Suprapubic skin (tissue), 4 donors: Measurements from ENCODE around the gene EHD4. TPM values are rescaled to one million over a fixed set of nuclear protein-coding genes. Genes with fewer than 3 reads are reported as not detected.

Experiments
- DNase-seq, 2 donors: peaks; one replicate each; pipeline ENCODE4 v3.0.0-alpha.2; 2019; ENCODE audit warnings: low spot score in 2 of 2
- H3K27ac ChIP-seq: fragments of 200-600 bp; sonication (generic); one replicate; pipeline ENCODE4 v1.5.1; 2019
- H3K27me3 ChIP-seq: fragments of 200-600 bp; sonication (generic); one replicate; pipeline ENCODE4 v1.5.1; 2019
- H3K36me3 ChIP-seq: fragments of 200-600 bp; sonication (generic); one replicate; pipeline ENCODE4 v1.5.1; 2019
- H3K4me1 ChIP-seq: fragments of 200-600 bp; sonication (generic); one replicate; pipeline ENCODE4 v1.5.1; 2019
- H3K4me3 ChIP-seq: fragments of 200-600 bp; sonication (generic); one replicate; pipeline ENCODE4 v1.5.1; 2019; ENCODE audit warnings: mild to moderate bottlenecking
- H3K9me3 ChIP-seq: fragments of 200-600 bp; sonication (generic); one replicate; pipeline ENCODE4 v1.5.1; 2019
- EP300 ChIP-seq: sonication (generic); formaldehyde crosslinking; IDR thresholded peaks from one replicate; pipeline ENCODE4 v1.6.1; 2017; ENCODE audit warnings: antibody characterized with exemption
- POLR2A ChIP-seq, 2 donors: fragments of 450-650 bp; IDR thresholded peaks; one replicate each; pipeline ENCODE4 v1.6.1; 2017; ENCODE audit warnings: antibody characterized with exemption in 2 of 2, mild to moderate bottlenecking in 2 of 2, moderate library complexity in 2 of 2
- POLR2AphosphoS5 ChIP-seq, 3 donors: sonication (generic); formaldehyde crosslinking; IDR thresholded peaks; one replicate each; pipeline ENCODE4 v1.6.1; 2017; ENCODE audit warnings: antibody characterized with exemption in 3 of 3
- WGBS: methylation state at CpG from one replicate; pipeline ENCODE4 v1.1.5; 2018; 5-methylcytosine and 5-hydroxymethylcytosine counted together
- total RNA-seq, 4 donors: library from RNA; depleted of rRNA; stranded (reverse); fragments of >200 nt; gene quantifications; one replicate each; pipeline ENCODE4 v1.1.0, GENCODE V29; 2016
- TF ChIP-seq, protein P1 (sequence below), 2 donors: fragments of 200-600 bp in 1 of 2; fragments of 450-650 bp in 1 of 2; sonication (generic) in 1 of 2; IDR thresholded peaks; one replicate each; pipeline ENCODE4 v1.5.1; 2016 to 2019; ENCODE audit warnings: antibody characterized with exemption in 2 of 2, mild to moderate bottlenecking in 1 of 2, moderate library complexity in 1 of 2

The EHD4 gene
- total RNA-seq, 4 donors from 2014 or later: 16.0 to 31.4 (median 20.9) TPM

DNA sequence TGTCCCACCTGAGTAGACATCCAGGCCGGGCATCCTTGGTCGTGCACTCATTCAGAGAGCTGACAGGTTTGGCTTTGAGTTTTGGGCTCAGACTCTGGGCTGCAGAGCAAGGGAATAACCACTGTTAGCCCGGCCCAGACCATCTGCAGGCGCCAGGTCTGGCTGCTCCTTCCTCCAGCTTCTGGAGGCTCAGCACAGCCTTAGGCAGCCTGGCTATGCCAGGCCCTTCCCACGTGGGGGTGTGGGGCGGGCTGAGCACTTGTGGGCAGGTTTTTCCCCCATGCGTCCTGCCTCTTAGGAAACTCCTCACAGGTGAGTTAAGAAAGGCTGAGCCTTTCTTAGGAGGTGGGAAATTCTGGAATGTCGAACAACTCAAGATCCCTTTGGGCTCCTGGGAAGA, 122.5 kb downstream of the EHD4 start:
- Histone ChIP-seq H3K27ac (peak overlapping the region; percentile 55), H3K4me3 (no peak overlapping the region), H3K9me3 (no peaks in the 10 kb centered on the region), H3K36me3 (peaks cover 39% of the 10 kb centered on the region), H3K27me3 (peaks cover 4% of the 10 kb centered on the region), H3K4me1 (peaks cover 44% of the 10 kb centered on the region)
- WGBS: 57% methylated on average over 5 of the region's 8 CpGs
- TF ChIP-seq, protein P1, sequence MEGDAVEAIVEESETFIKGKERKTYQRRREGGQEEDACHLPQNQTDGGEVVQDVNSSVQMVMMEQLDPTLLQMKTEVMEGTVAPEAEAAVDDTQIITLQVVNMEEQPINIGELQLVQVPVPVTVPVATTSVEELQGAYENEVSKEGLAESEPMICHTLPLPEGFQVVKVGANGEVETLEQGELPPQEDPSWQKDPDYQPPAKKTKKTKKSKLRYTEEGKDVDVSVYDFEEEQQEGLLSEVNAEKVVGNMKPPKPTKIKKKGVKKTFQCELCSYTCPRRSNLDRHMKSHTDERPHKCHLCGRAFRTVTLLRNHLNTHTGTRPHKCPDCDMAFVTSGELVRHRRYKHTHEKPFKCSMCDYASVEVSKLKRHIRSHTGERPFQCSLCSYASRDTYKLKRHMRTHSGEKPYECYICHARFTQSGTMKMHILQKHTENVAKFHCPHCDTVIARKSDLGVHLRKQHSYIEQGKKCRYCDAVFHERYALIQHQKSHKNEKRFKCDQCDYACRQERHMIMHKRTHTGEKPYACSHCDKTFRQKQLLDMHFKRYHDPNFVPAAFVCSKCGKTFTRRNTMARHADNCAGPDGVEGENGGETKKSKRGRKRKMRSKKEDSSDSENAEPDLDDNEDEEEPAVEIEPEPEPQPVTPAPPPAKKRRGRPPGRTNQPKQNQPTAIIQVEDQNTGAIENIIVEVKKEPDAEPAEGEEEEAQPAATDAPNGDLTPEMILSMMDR (IDR thresholded peaks at IDR 0.05): no peak
- TF ChIP-seq POLR2A (IDR thresholded peaks at IDR 0.05) (no peak), POLR2AphosphoS5 (IDR thresholded peaks at IDR 0.05) (no peak), EP300 (no peak)
- no peak for DNase-seq

- 43% methylated on average over 6 of the region's 6 CpGs for WGBS
- H3K27ac ChIP-seq: peak overlapping the region; percentile 55
- peaks cover 46% of the 10 kb centered on the region for H3K36me3 ChIP-seq
These were observed 123.2 kb downstream of the EHD4 start for GRCh38 chr15:41849204-41849603.

GRCh38 chr15:41848631-41849030, 123.7 kb downstream of the EHD4 start:
- no peak for DNase-seq
- no peak overlapping the region for H3K4me3 ChIP-seq
- H3K36me3 ChIP-seq: peaks cover 51% of the 10 kb centered on the region
- 72% methylated on average over 9 of the region's 10 CpGs for WGBS
- H3K27me3 ChIP-seq: peaks cover 4% of the 10 kb centered on the region
- TF ChIP-seq POLR2A (IDR thresholded peaks at IDR 0.05) (no peak), EP300 (no peak), POLR2AphosphoS5 (IDR thresholded peaks at IDR 0.05) (no peak)
- TF ChIP-seq, protein P1 (IDR thresholded peaks at IDR 0.05): no peak
- H3K4me1 ChIP-seq: peaks cover 44% of the 10 kb centered on the region
- H3K9me3 ChIP-seq: no peaks in the 10 kb centered on the region
- H3K27ac ChIP-seq: peak overlapping the region; percentile 55

More at GRCh38 chr15:41849204-41849603, 123.2 kb downstream of the EHD4 start:
- peaks cover 44% of the 10 kb centered on the region for H3K4me1 ChIP-seq
- TF ChIP-seq EP300: no peak
- no peak for TF ChIP-seq POLR2AphosphoS5 (IDR thresholded peaks at IDR 0.05)
- TF ChIP-seq, protein P1 (IDR thresholded peaks at IDR 0.05): no peak
- no peak for TF ChIP-seq POLR2A (IDR thresholded peaks at IDR 0.05)
- no peaks in the 10 kb centered on the region for H3K9me3 ChIP-seq
- DNase-seq: no peak
- peaks cover 4% of the 10 kb centered on the region for H3K27me3 ChIP-seq
- H3K4me3 ChIP-seq: no peak overlapping the region

- Histone ChIP-seq H3K27me3 (peaks cover 4% of the 10 kb centered on the region), H3K9me3 (no peaks in the 10 kb centered on the region), H3K27ac (no peak overlapping the region), H3K4me1 (peaks cover 44% of the 10 kb centered on the region), H3K4me3 (no peak overlapping the region), H3K36me3 (peaks cover 58% of the 10 kb centered on the region)
- no peak for DNase-seq
- TF ChIP-seq, protein P1 (IDR thresholded peaks at IDR 0.05): no peak
- TF ChIP-seq POLR2A (IDR thresholded peaks at IDR 0.05) (no peak), POLR2AphosphoS5 (IDR thresholded peaks at IDR 0.05) (no peak), EP300 (no peak)
- 90% methylated on average over 7 of the region's 9 CpGs for WGBS
These were observed 124.4 kb downstream of the EHD4 start for GRCh38 chr15:41847981-41848380.

GRCh38 chr15:41847206-41847605, 125.2 kb downstream of the EHD4 start:
- TF ChIP-seq POLR2A (IDR thresholded peaks at IDR 0.05) (no peak), EP300 (no peak), POLR2AphosphoS5 (IDR thresholded peaks at IDR 0.05) (no peak)
- TF ChIP-seq, protein P1 (IDR thresholded peaks at IDR 0.05): no peak
- Histone ChIP-seq H3K36me3 (peaks cover 59% of the 10 kb centered on the region), H3K27ac (no peak overlapping the region), H3K4me1 (peaks cover 40% of the 10 kb centered on the region), H3K27me3 (peaks cover 3% of the 10 kb centered on the region), H3K9me3 (no peaks in the 10 kb centered on the region), H3K4me3 (no peak overlapping the region)
- 89% methylated on average over 14 of the region's 14 CpGs for WGBS
- no peak for DNase-seq

Other genes with a start within 250 kb of the EHD4 start
- gene MAPKBP1, start 198.1 kb downstream of the EHD4 start, total RNA-seq: 100 to 1,000 TPM in 1 of 4 donors, 10 to 100 TPM in 3; 69.3 to 157 (median 81.6) TPM
- 10 to 100 TPM; 45.4 to 88.3 (median 60.9) TPM for gene JMJD7, start 144.5 kb downstream of the EHD4 start, total RNA-seq
- 100 to 1,000 TPM in 1 of 4 donors, 10 to 100 TPM in 3; 59.7 to 195 (median 73.7) TPM for gene PLA2G4B, start 133.7 kb downstream of the EHD4 start, total RNA-seq
- 1 to 10 TPM; 1.3 to 3.4 (median 2.8) TPM for gene SPTBN5, start 78.5 kb downstream of the EHD4 start, total RNA-seq
- gene PLA2G4E, start 48.5 kb upstream of the EHD4 start, total RNA-seq: 100 to 1,000 TPM in 1 of 4 donors, 10 to 100 TPM in 3; 47.9 to 129 (median 60.9) TPM
- 10 to 100 TPM; 15.0 to 29.6 (median 24.4) TPM for gene PLA2G4D, start 122.0 kb upstream of the EHD4 start, total RNA-seq
- 100 to 1,000 TPM; 209 to 311 (median 246) TPM for gene PLA2G4F, start 184.1 kb upstream of the EHD4 start, total RNA-seq
- gene VPS39, start 235.7 kb upstream of the EHD4 start, total RNA-seq: 100 to 1,000 TPM in 1 of 4 donors, 10 to 100 TPM in 3; 44.9 to 158 (median 74.4) TPM